HG03045 (cell line): ENCODE measurements around the gene R3HDM1.
"Not testable (repeated sequence)": the region's sequence is repeated elsewhere in the genome, so short reads cannot be mapped to it uniquely, and the experiment has no call there.

Experiments
- ATAC-seq: cut with Tn5 transposase; IDR thresholded peaks from one replicate; pipeline ENCODE4 v1.9.1; 2021; ENCODE audit warnings: mild to moderate bottlenecking, moderate library complexity; ENCODE audit not compliant: unreplicated experiment

R3HDM1 gene

DNA sequence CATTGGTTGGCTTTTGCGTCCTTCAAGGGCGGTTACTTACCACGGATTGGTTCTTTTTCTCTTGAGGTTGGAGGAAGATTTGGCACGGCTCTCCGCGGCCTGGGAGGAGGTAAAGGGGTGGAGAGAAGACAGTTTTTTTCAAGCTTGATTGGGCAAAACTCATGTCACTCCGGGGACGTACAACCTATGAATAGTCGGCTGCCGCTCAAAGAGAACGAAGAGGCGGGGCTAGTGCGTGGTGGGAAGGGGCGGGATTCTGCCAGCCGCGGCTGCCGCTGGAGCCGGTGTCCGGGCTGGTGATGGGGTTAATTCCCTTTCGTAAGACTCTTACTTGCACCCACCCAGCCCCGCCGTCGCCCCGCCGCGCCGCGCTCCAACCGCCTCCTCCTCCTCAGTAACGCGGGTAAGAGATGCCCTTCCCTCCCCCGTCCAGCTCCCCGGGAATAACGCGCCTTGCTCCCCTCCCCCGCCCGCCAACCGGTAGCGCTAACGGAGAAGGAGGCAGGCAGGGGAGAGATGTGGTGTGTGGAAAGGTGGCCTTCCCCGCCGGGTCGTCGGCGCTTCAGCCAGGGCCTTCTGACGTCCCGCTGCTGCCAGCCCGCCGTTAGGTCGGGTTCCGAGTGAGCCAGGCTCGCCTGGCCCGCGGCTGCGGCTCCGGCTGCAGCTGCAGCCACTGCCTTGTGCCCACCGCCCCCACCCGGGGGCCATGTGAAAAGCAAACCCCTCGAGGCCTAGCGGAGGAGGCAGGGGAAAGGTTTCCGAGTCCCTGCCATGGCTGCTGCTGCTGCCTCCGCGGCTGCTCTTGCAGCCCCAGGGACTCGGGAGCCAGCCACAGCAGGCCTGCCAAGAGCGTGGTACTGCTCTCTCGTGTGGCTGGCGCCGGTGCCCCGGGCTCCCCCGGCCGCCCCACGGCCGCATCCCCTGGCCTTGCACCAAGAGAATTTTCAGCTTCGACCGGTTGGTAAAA, at the start of gene R3HDM1:
R3HDM1 (plus strand) TSS at position 254 of the 967 bp plus-strand sequence. CDS start 73,362 bp downstream, outside the sequence.
- ATAC-seq, result peak; percentile 86

DNA sequence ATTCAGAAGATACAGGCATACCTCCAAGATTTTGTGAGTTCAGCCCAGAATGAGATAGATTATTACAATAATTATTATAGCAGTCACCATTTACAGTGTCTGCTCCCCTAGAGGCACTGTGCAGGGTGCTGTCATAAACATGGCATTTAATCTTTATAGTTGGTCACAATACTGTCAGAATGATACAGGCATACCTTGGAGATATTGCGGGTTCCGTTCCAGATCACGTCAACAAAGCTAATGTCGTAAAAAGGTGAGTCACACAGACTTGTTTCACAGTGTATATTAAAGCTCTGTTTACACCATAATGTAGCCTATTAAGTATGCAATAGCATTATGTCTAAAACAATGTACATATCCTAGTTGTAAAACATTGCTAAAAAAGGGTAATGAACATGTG, 45.8 kb upstream of the R3HDM1 start:
- no peak for ATAC-seq

- ATAC-seq, result no peak
Observed at GRCh38 chr2:135490376-135490775, 40.9 kb upstream of the R3HDM1 start.

- no peak for ATAC-seq
Observed at GRCh38 chr2:135494503-135494902, 36.8 kb upstream of the R3HDM1 start.

GRCh38 chr2:135494917-135495316, 36.4 kb upstream of the R3HDM1 start:
- ATAC-seq, result no peak

DNA sequence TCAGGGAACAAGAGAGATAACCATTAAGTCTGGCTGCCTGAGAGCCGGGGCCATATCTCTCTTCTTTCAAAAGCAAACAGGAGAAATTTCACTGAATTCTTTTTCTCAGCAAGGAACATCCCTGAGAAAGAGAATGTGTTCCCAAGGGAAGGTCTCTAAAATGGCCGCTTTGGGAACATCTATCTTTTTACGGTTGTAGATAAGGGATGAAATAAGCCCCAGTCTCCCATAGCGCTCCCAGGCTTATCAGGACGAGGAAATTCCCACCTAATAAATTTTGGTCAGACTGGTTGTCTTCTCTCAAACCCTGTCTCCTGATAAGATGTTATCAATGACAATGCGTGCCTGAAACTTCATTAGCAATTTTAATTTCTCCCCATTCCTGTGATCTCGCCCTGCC, 32.7 kb upstream of the R3HDM1 start:
- not testable (repeated sequence) for ATAC-seq

- ATAC-seq, result no peak
Observed at GRCh38 chr2:135504811-135505210, 26.5 kb upstream of the R3HDM1 start.

- ATAC-seq, result no peak
Observed at GRCh38 chr2:135510577-135510976, 20.7 kb upstream of the R3HDM1 start.

DNA sequence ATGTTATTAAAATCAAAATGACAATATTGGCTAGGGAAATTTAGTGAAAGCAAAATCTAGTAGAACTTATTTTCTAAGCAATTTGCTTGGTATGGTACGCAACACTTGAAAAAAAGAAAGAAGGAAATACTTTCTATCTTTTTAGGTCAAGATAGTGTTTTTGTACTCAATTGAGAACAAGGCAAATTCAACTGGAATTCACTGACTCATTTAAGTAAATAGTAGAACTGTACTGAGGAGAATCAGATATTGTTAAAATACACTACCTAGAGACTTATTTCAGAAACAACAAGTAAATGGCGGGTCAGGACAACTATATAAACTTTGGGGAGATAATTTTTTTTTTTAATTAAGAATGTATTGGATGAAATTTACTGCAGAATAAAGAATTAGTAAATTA, 19.2 kb upstream of the R3HDM1 start:
- ATAC-seq, result no peak

- no peak for ATAC-seq
Observed at GRCh38 chr2:135525786-135526185, 5.5 kb upstream of the R3HDM1 start.

DNA sequence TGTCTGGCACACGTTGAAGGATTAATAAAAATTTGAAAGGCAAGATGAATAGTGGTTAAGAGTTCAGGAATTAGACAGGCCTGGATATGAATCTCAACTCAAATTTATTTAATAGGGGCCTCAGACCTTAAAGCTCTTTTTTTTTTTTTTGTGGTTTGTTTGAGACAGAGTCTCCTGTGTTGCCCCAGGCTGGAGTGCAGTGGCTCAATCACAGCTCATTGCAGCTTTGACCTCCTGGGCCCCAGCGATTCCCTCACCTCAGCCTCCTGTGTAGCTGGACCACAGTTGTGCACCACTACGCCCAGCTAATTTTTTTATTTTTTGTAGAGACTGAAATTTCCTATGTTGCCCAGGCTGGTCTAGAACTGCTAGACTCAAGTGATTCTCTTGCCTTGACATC, 3.3 kb upstream of the R3HDM1 start:
- no peak for ATAC-seq

DNA sequence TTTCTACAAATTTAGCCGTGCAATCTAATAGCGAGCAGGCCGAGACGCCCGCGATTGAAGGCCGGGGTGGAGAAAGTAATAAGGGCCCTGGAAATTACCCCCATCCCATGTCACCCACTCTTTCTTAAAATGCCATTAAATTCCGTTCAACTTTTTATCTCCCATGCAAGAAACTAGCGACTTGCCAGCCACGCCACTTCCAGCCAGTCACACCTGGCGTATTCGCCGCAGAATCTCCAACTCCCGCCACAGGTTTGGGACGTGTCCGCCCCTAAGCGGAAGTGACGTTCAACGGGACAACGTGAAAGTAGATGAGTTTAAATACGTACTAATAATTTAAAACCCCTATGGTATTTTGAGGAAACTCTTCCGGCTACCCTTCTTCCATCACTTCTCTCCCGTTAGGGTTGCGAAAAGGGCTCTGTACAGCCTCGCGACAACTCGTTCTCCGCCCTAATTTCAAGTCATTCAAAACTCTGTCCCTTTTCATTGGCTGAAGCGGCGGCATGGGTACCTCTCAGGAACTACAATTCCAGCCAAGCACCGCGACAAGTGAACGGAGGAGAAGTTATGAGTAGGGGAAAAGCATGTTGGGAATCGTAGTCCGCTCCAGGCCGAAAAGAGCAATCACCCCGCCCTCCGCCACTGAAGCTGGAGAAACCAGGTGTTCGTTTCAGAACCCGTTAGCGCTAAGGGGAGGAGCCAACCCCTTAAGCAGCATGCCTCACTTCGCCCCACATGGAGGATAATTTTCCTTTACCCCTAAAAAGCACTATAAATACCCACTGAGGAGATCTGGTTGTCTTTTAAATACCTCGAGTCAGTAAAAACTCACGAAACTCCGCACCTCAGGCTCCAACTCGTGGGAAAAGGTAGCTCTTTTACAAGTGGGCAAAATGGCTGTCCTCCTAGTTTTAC, 712 bp upstream of the R3HDM1 start, which contains the start of gene ZRANB3:
ZRANB3 (minus strand) TSS at position 906 of the 918 bp plus-strand sequence.
- ATAC-seq, result peak; percentile 64

DNA sequence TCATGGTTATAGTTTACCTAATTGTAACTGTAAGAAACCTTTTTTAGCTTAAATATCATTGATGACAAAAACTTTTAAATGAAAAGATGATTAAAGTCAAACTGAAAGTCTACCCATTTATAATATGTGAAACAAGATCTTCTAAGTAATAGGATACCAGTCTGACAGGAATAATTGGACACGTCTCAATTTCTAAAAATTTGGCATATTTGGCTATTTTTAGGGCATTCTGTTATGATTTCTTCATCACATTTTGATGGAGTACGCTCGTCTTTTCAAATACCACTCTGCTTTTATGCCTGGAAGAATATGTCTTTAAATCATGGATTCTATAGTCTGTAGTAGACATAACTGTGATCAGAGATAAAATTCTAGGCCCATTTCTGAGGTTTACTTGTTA, 1.3 kb downstream of the R3HDM1 start:
- ATAC-seq, result no peak

- ATAC-seq, result not testable (repeated sequence)
Observed at GRCh38 chr2:135533545-135533944, 2.3 kb downstream of the R3HDM1 start.

- ATAC-seq, result no peak
Observed at GRCh38 chr2:135546436-135546835, 15.2 kb downstream of the R3HDM1 start.

- no peak for ATAC-seq
Observed at GRCh38 chr2:135547311-135547710, 16.0 kb downstream of the R3HDM1 start.

GRCh38 chr2:135551356-135551755, 20.1 kb downstream of the R3HDM1 start:
- ATAC-seq, result no peak

GRCh38 chr2:135552887-135553286, 21.6 kb downstream of the R3HDM1 start:
- ATAC-seq, result no peak

DNA sequence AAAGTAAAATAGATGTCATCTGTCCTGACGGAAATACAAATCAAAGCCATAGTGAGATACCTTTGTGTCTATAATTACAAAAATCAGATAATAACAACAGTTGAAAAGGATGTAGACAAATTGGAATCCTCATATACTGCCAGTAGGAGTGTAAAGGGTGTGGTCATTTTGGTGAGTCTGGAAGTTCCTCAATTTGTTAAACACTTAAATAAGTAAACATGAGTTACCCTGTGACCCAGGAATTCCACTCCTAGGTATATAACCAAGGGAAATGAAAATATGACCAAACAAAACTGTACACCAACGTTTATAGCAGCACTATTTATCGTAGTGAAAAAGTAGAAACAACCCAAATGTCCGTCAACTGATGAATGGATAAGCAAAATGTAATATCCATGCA, 24.0 kb downstream of the R3HDM1 start:
- ATAC-seq, result no peak

- no peak for ATAC-seq
Observed at GRCh38 chr2:135557530-135557929, 26.2 kb downstream of the R3HDM1 start.

GRCh38 chr2:135561925-135562324, 30.6 kb downstream of the R3HDM1 start:
- no peak for ATAC-seq
